Activated CD8-positive, alpha-beta memory T cell treated with anti-CD3 and anti-CD28 coated beads for 4 hours (primary cell): ENCODE results near the gene LMO2.
"Not testable (repeated sequence)": the region's sequence is repeated elsewhere in the genome, so short reads cannot be mapped to it uniquely, and the experiment has no call there.

ENCODE experiments used
- DNase-seq, 2 donors: peaks; one replicate each; pipeline ENCODE4 v3.0.0-alpha.2; 2020; ENCODE audit warnings: low read depth in 2 of 2

Gene LMO2

GRCh38 chr11:33861386-33861785, 30.5 kb downstream of the LMO2 start:
- no peak for DNase-seq

DNA sequence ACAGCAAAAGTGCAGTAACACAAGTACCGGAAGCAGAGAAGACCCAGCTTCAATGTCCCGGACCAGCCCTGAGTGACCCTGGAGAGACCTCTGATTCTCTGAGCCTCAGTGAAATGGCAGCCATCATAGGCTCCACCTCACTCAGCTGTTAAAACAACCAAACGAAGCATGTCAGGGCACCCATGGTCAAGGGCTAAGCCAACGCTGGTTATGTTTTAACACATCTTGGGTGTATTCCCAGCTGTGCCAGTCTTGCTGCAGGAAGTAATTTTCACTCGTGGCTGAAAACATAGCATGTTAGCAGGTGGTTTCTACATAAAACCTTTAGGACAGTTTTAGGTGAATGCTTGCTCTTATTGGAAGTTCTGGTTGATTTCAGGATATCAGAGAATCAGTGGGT, 30.9 kb downstream of the LMO2 start:
- no peak for DNase-seq

GRCh38 chr11:33859306-33859705, 32.6 kb downstream of the LMO2 start:
- DNase-seq = no peak

DNA sequence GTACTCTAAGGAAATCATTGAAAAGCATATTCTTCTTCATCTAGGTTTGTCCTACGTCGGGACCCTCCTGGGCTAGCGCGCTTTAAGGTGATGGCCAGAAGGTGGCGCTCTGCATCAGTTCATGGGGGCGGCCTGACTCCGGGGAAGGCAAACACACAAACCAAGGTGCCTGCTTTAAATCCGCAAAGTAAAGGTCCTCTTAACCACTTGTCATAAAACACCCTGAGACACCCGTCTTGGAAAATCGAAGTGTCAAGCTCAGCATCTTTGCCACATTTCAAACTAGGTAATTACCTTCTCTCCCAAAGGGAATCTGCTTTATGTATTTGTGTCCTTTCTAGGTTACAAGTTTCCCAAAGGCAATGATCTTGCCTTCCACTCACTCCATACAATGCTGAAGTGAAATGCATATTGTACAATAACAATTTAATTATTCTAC, 33.9 kb downstream of the LMO2 start:
- peak; percentile 47 to 49 for DNase-seq

DNA sequence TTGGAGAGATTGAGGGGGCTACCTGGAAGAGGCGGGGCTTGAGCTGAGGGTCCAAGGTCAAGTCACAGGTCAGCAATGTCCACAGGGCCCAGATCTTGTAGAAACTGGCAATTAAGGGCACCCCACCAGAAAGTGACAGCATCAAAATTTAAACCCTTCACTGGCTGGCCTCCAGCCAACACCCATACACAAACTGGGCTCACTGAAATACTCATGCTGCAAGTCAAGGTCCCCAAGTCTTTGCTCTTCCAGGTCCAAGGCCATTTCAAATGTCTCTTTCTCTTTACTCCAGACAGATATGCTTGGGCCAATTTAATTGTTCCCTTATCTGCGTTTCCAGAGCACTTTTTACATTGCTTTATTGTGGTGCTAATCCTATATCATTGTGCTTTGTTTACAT, 36.4 kb downstream of the LMO2 start:
- DNase-seq = no peak

GRCh38 chr11:33848717-33849390, 43.0 kb downstream of the LMO2 start:
- DNase-seq = no peak

DNA sequence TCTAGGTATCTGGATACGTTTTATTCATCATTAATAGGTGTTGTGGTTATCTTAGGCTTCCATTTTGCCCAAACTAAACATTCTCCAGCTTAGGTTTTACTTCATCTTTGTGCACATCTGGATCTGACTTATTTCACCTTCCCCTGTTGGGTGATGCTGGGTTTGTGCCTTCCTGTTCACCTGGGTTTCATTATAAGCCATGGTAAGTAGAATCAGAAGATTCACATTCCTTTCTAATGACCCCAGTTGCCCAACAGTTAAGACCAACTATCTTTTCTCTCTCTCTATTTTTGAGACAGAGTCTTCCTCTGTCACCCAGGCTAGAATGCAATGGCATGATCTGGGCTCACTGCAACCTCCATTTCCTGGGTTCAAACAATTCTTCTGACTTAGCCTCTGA, 44.6 kb downstream of the LMO2 start:
- no peak for DNase-seq

- no peak for DNase-seq
Observed at GRCh38 chr11:33844236-33844635, 47.6 kb downstream of the LMO2 start.

- no peak for DNase-seq
Observed at GRCh38 chr11:33843018-33843417, 48.9 kb downstream of the LMO2 start.

GRCh38 chr11:33842236-33842915, 49.5 kb downstream of the LMO2 start:
- no peak for DNase-seq

DNA sequence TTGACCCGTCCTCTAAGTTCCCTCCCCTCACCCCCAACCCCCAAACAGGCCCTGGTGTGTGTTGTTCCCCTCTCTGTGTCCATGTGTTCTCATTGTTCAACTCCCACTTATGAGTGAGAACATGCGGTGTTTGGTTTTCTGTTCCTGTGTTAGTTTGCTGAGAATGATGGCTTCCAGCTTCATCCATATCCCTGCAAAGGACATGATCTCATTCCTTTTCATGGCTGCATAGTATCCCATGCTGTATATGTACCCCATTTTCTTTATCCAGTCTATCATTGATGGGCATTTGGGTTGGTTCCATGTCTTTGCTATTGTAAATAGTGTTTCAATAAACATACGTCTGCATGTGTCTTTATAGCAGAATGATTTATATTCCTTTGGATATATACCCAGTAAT, 53.6 kb downstream of the LMO2 start:
- DNase-seq = not testable (repeated sequence)

DNA sequence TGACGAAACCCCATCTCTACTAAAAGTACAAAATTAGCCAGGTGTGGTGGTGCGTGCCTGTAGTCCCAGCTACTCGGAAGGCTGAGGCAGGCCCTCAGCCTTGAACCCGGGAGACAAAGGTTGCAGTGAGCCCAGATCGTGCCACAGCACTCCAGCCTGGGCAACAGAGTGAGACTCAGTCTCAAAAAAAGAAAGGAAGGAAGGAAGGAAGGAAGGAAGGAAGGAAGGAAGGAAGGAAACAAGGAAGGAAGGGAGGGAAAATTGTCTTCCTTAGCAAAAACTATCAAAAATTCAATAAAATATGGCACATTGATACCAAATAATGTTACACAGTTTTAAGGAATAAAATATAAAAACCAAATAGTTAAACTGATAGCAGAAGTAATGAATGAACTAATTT, 54.5 kb downstream of the LMO2 start:
- not testable (repeated sequence) for DNase-seq

DNA sequence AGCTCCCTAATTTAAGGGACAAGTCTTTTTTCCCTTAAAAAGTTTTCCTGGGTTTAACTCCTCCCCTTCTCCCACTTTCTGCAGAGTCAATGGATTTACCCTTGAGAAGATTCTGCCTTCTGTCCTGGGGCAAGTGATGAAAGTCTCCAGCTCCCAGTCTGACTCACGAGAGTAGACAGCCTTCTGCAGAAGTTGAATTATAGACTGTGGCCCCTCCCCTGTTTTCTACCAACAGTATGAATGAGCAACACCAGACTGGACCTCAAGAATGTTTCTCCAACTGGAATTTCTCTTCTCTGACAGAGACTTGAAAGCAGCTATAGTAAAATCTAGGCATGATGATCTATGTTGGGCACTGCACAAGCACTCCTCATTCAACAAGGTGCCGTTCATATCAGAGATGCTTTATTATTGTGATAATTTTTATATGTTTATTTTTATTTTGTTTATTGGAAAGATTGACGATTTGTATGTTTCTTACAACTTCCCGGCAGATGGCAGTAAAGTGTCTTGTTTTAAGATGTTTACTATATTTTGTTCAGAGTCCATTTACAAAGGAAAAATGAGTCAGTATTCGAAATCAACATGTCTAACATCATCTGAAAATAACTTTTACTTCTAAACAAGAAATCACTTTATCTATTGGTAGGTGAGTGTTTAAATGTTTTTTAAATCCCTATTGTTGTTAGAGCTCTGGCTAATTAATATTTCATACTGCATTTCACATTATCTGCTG, 56.6 kb downstream of the LMO2 start:
- DNase-seq = no peak

DNA sequence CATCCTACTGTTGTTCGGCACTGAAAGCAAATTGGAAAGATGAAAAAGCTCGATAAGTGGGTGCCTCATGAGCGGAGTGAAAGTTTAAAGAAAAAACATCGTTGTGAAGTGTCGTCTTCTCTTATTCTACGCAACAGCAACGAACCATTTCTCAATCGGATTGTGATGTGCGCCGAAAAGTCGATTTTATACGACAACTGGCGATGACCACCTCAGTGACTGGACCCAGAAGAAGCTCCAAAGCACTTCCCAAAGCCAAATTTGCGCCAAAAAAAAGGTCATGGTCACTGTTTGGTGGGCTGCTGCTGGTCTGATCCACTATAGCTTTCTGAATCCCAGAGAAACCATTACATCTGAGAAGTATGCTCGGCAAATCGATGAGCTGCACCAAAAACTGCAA, 59.2 kb downstream of the LMO2 start:
- DNase-seq = no peak

- DNase-seq = no peak
Observed at GRCh38 chr11:33830903-33831648, 60.8 kb downstream of the LMO2 start.

- peak; percentile 8 for DNase-seq
Observed at GRCh38 chr11:33829430-33830141, 62.3 kb downstream of the LMO2 start.

DNA sequence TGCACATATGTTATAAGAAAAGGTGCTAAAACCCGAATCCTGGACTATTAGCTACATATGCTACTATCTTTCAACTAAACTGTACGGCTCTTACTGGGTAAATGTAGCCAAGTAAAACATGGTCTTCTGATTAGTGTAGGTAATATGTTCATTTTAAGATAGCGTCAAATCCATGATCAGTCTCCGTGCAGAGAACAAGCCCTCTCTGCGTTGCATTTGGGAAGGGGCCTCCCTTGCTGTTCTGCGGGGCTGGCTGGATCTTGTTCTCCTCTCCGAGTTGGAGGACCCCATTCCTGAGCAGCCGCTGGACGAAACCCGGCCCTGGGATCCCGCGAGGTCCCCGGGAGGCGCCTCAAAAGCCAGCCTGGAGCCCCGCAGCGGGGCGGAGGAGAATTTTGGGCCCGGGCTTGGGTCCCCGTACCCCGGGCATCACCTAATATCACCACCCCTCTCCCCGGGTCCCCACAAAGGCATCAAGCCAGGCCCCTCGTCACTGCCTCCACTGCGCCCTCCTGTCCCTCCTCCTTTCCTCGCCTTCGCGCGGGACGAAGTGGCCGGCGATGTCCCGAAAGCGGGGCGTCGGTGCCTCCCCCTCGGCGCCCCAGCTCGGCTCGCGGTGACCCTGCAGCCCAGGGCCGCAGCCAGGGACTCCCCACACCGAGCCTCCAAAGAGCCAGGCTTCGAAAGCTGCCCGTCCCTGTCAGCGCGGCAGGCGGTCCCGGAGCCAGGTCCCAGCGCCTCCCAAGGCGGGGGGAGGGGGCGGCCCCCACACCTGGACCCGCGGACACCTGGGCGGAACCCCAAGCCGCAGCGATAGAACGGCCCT, 63.1 kb downstream of the LMO2 start:
- DNase-seq = no peak

DNA sequence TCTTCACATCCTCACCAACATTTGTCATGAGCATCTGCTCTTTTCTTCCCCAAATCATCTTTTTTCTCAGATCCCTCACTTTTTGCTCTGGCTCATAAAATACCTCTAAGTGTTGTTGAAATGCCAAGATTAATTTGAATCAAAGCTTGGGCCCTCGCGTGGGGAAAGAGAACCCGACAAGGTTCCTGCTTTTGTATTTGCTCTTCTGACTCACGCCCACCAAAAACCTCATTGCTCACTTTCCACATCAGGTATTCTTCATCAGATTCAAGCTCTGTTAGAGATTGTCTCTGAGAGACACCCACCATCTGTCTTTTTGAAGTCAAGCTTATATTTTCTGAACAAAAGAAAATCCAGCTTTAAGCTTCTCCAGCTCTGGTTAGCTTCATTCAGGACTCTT, 64.7 kb downstream of the LMO2 start:
- DNase-seq = no peak

GRCh38 chr11:33825854-33826560, 65.9 kb downstream of the LMO2 start:
- DNase-seq = no peak

- not testable (repeated sequence) for DNase-seq
Observed at GRCh38 chr11:33822981-33823380, 68.9 kb downstream of the LMO2 start.
